HG02623 (cell line): ENCODE measurements around the gene ZNF143.
"Not testable (repeated sequence)": the region's sequence is repeated elsewhere in the genome, so short reads cannot be mapped to it uniquely, and the experiment has no call there.

Experiments
- ATAC-seq: cut with Tn5 transposase; IDR thresholded peaks from one replicate; pipeline ENCODE4 v1.9.1; 2021; ENCODE audit warnings: moderate library complexity; ENCODE audit not compliant: unreplicated experiment

Gene ZNF143

GRCh38 chr11:9460322-9461062 is at the start of gene ZNF143:
ZNF143 (plus strand) TSS chr11:9461012; CDS start chr11:9471309, 10,297 bp downstream.
- ATAC-seq: peak; percentile 82

GRCh38 chr11:9428706-9429105 is 32.1 kb upstream of the ZNF143 start:
- ATAC-seq: no peak

GRCh38 chr11:9438611-9439010 is 22.2 kb upstream of the ZNF143 start:
- no peak for ATAC-seq

GRCh38 chr11:9446230-9446629 is 14.6 kb upstream of the ZNF143 start:
- no peak for ATAC-seq

GRCh38 chr11:9448576-9449352 is 12.0 kb upstream of the ZNF143 start:
- no peak for ATAC-seq

- ATAC-seq: not testable (repeated sequence)
Measured at GRCh38 chr11:9452023-9452422, 8.8 kb upstream of the ZNF143 start.

GRCh38 chr11:9455722-9456121 is 5.1 kb upstream of the ZNF143 start:
- ATAC-seq: no peak

- no peak for ATAC-seq
Measured at GRCh38 chr11:9459667-9460321, 1.0 kb upstream of the ZNF143 start.

- ATAC-seq: peak; percentile 41
Measured at GRCh38 chr11:9461063-9461759, 399 bp downstream of the ZNF143 start.

- ATAC-seq: no peak
Measured at GRCh38 chr11:9461760-9462134, 935 bp downstream of the ZNF143 start.

GRCh38 chr11:9462172-9462799 is 1.5 kb downstream of the ZNF143 start:
- no peak for ATAC-seq

GRCh38 chr11:9462806-9463537 is 2.2 kb downstream of the ZNF143 start:
- ATAC-seq: no peak

- ATAC-seq: no peak
Measured at GRCh38 chr11:9470765-9471164, 10.0 kb downstream of the ZNF143 start.

- no peak for ATAC-seq
Measured at GRCh38 chr11:9473408-9473807, 12.6 kb downstream of the ZNF143 start.

GRCh38 chr11:9479899-9480298 is 19.1 kb downstream of the ZNF143 start:
- ATAC-seq: no peak

- no peak for ATAC-seq
Measured at GRCh38 chr11:9489080-9489765, 28.4 kb downstream of the ZNF143 start.

- ATAC-seq: no peak
Measured at GRCh38 chr11:9490376-9490775, 29.6 kb downstream of the ZNF143 start.

- ATAC-seq: no peak
Measured at GRCh38 chr11:9493492-9493891, 32.7 kb downstream of the ZNF143 start.

- ATAC-seq: no peak
Measured at GRCh38 chr11:9494316-9494715, 33.5 kb downstream of the ZNF143 start.
